ENCODE results near the gene SOX21.

Gene SOX21

DNA sequence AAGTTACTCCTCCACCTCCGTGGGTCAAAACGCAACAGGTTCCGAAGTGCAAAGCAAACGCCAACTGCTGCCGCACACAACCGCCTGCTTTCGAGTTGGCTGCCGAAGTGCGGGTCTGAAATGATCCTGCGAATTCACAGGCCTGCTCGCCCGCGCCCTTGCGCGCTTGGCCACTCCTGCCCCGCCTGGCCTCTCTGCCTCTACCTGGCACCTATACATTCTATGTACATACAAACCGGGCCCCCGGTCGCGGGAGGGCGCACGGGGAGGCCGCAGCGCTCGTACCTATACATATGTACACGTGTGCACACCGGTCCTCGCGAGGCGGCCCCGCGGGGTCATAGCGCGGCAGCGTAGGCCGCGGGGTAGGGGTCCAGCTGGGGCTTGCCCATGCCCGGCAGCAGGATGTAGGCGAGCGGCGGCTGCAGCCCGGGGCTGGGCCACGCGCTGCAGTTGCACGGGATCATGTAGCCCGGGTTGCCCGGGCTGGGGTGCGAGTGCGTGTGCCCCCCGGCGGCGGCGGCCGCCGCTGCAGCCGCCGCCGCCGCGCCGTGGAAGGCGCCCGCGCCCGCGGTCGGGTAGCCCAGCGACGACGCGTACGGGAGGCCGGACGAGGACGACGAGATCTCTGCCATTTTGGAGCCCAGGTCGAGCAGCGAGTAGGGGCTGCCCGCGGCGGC is 1.3 kb downstream of the SOX21 start:
- no peaks in the 10 kb centered on the region for H3K9me2 ChIP-seq (replicated peaks; ENCODE audit: low read depth, low read length)
- H3K4me3 ChIP-seq (ENCODE audit: low read length, poor library complexity, severe bottlenecking): no peak overlapping the region
- H3K79me2 ChIP-seq (ENCODE audit: insufficient read depth, low read length): no peaks in the 10 kb centered on the region
- no peaks in the 10 kb centered on the region for H3K27me3 ChIP-seq (ENCODE audit: insufficient read depth, low read length, poor library complexity, severe bottlenecking)
- H3K9me3 ChIP-seq (ENCODE audit: insufficient read depth, low read depth, low read length): no peaks in the 10 kb centered on the region
- no peaks in the 10 kb centered on the region for H3K4me1 ChIP-seq (ENCODE audit: insufficient read depth, low read length, poor library complexity, severe bottlenecking)
- no peaks in the 10 kb centered on the region for H3F3A ChIP-seq (ENCODE audit: low read depth)
- no peak overlapping the region for H3K9ac ChIP-seq (ENCODE audit: low read depth, low read length, poor library complexity, severe bottlenecking)
- TF ChIP-seq EZH2phosphoT487 (IDR thresholded peaks at IDR 0.05; ENCODE audit: borderline replicate concordance): no peak
- TF ChIP-seq, protein P1, sequence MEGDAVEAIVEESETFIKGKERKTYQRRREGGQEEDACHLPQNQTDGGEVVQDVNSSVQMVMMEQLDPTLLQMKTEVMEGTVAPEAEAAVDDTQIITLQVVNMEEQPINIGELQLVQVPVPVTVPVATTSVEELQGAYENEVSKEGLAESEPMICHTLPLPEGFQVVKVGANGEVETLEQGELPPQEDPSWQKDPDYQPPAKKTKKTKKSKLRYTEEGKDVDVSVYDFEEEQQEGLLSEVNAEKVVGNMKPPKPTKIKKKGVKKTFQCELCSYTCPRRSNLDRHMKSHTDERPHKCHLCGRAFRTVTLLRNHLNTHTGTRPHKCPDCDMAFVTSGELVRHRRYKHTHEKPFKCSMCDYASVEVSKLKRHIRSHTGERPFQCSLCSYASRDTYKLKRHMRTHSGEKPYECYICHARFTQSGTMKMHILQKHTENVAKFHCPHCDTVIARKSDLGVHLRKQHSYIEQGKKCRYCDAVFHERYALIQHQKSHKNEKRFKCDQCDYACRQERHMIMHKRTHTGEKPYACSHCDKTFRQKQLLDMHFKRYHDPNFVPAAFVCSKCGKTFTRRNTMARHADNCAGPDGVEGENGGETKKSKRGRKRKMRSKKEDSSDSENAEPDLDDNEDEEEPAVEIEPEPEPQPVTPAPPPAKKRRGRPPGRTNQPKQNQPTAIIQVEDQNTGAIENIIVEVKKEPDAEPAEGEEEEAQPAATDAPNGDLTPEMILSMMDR (conservative IDR thresholded peaks at IDR 0.05; ENCODE audit: low read length): no peak
- no peaks in the 10 kb centered on the region for H3K36me3 ChIP-seq (ENCODE audit: insufficient read depth, low read length)
- H4K20me1 ChIP-seq (ENCODE audit: insufficient read depth, low read length, poor library complexity, severe bottlenecking): no peaks in the 10 kb centered on the region
- no peak overlapping the region for H3K4me2 ChIP-seq (ENCODE audit: low read depth, low read length, poor library complexity, severe bottlenecking)
- H2AFZ ChIP-seq (ENCODE audit: low read length): no peak overlapping the region

DNA sequence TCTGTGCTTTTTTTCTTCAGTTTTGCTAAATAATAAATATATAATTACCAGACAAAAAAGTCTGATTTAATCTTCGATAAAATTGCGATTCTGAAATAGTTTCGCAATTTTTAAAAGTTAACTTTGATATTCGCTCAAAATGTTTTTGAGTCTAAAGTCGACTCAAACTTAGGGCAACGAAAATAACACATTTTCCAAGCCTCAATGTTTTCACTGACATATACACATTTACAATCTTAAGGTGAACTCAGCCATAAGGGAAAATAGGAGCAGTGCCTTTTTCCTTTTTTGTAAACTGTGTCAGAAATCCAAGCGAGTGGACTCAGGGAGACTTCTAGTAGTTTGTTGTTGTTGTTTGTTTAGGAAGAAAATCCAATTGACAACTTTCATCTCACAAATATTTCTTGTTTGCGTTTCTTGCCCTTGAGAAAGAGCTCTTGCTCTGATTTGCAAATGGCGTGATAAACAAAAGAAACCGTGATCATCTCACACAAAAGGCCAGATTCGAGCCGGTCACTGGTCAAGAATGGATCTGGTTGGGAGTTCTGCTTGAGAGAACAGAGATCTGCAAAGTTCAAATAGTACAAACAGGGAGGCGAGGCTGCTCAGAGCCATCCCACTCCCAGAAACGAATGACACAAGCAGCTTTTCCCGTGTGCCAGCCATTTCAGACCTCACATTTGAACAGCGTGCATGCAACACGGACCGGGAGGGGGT is 2.1 kb downstream of the SOX21 start:
- no peak overlapping the region for H2AFZ ChIP-seq (ENCODE audit: low read length)
- no peak overlapping the region for H3K9ac ChIP-seq (ENCODE audit: low read depth, low read length, poor library complexity, severe bottlenecking)
- no peak overlapping the region for H3K4me2 ChIP-seq (ENCODE audit: low read depth, low read length, poor library complexity, severe bottlenecking)
- no peaks in the 10 kb centered on the region for H3K9me3 ChIP-seq (ENCODE audit: insufficient read depth, low read depth, low read length)
- H3K4me3 ChIP-seq (ENCODE audit: low read length, poor library complexity, severe bottlenecking): no peak overlapping the region
- no peaks in the 10 kb centered on the region for H3K36me3 ChIP-seq (ENCODE audit: insufficient read depth, low read length)
- TF ChIP-seq EZH2phosphoT487 (IDR thresholded peaks at IDR 0.05; ENCODE audit: borderline replicate concordance): no peak
- TF ChIP-seq, protein P1 (conservative IDR thresholded peaks at IDR 0.05; ENCODE audit: low read length): no peak
- no peaks in the 10 kb centered on the region for H3K79me2 ChIP-seq (ENCODE audit: insufficient read depth, low read length)
- no peaks in the 10 kb centered on the region for H3K27me3 ChIP-seq (ENCODE audit: insufficient read depth, low read length, poor library complexity, severe bottlenecking)
- H4K20me1 ChIP-seq (ENCODE audit: insufficient read depth, low read length, poor library complexity, severe bottlenecking): no peaks in the 10 kb centered on the region
- no peaks in the 10 kb centered on the region for H3K4me1 ChIP-seq (ENCODE audit: insufficient read depth, low read length, poor library complexity, severe bottlenecking)
- H3K9me2 ChIP-seq (replicated peaks; ENCODE audit: low read depth, low read length): no peaks in the 10 kb centered on the region
- no peaks in the 10 kb centered on the region for H3F3A ChIP-seq (ENCODE audit: low read depth)

DNA sequence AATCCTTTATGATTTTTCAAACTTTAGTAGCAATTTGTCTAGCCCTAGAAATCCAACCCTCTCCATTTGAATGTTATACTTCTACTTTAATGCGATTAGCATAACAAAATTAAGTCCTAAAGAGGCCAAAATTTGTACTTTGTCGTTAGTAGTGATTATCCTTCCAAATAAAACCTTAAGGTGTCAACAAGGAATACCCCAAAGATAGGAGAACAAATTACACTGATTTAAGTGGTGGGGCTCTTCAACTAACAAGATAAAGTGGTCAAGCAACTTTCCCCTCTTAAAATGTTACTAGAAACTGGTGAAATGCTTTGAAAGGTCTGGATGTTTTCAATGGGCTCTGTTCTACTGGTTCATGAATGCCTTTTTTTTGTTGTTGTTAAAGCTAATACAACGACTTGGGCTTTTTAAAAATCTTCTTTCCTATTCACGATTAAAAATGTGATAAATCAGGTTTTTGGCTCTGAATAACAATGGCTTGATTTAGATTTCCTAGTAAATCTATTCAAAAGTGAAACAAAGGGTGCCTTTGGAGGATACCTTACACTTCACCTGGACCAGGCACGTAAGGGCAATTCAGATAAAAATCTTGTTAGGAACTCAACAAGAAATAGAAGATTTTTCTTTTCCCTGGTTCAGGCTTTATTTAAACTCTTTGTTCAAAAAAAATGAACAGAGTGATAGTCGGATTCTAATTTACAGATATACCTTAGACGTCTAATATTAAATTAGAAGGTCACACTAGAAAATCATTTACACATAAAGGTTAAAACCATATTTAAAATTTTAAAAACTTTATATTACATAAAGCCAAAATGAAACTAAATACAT is 3.1 kb downstream of the SOX21 start:
- no peaks in the 10 kb centered on the region for H3K4me1 ChIP-seq (ENCODE audit: insufficient read depth, low read length, poor library complexity, severe bottlenecking)
- H4K20me1 ChIP-seq (ENCODE audit: insufficient read depth, low read length, poor library complexity, severe bottlenecking): no peaks in the 10 kb centered on the region
- no peaks in the 10 kb centered on the region for H3K36me3 ChIP-seq (ENCODE audit: insufficient read depth, low read length)
- no peak overlapping the region for H3K4me3 ChIP-seq (ENCODE audit: low read length, poor library complexity, severe bottlenecking)
- no peaks in the 10 kb centered on the region for H3K9me2 ChIP-seq (replicated peaks; ENCODE audit: low read depth, low read length)
- H3K4me2 ChIP-seq (ENCODE audit: low read depth, low read length, poor library complexity, severe bottlenecking): no peak overlapping the region
- no peaks in the 10 kb centered on the region for H3K27me3 ChIP-seq (ENCODE audit: insufficient read depth, low read length, poor library complexity, severe bottlenecking)
- H3K79me2 ChIP-seq (ENCODE audit: insufficient read depth, low read length): no peaks in the 10 kb centered on the region
- H2AFZ ChIP-seq (ENCODE audit: low read length): no peak overlapping the region
- H3K9ac ChIP-seq (ENCODE audit: low read depth, low read length, poor library complexity, severe bottlenecking): no peak overlapping the region
- TF ChIP-seq, protein P1 (conservative IDR thresholded peaks at IDR 0.05; ENCODE audit: low read length): no peak
- TF ChIP-seq EZH2phosphoT487 (IDR thresholded peaks at IDR 0.05; ENCODE audit: borderline replicate concordance): no peak
- no peaks in the 10 kb centered on the region for H3F3A ChIP-seq (ENCODE audit: low read depth)
- no peaks in the 10 kb centered on the region; the same call in 1 of the 2 replicates for H3K9me3 ChIP-seq (ENCODE audit: insufficient read depth, low read depth, low read length)
